ENCODE data around the gene KCNIP1.

- TF ChIP-seq, protein P1, sequence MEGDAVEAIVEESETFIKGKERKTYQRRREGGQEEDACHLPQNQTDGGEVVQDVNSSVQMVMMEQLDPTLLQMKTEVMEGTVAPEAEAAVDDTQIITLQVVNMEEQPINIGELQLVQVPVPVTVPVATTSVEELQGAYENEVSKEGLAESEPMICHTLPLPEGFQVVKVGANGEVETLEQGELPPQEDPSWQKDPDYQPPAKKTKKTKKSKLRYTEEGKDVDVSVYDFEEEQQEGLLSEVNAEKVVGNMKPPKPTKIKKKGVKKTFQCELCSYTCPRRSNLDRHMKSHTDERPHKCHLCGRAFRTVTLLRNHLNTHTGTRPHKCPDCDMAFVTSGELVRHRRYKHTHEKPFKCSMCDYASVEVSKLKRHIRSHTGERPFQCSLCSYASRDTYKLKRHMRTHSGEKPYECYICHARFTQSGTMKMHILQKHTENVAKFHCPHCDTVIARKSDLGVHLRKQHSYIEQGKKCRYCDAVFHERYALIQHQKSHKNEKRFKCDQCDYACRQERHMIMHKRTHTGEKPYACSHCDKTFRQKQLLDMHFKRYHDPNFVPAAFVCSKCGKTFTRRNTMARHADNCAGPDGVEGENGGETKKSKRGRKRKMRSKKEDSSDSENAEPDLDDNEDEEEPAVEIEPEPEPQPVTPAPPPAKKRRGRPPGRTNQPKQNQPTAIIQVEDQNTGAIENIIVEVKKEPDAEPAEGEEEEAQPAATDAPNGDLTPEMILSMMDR (IDR thresholded peaks at IDR 0.05; ENCODE audit: insufficient read depth, low read length, poor library complexity, severe bottlenecking), result no peak
- no peak for TF ChIP-seq EZH2phosphoT487 (conservative IDR thresholded peaks at IDR 0.05; ENCODE audit: low read length)
Observed at GRCh38 chr5:170732685-170733084, 228.9 kb downstream of the KCNIP1 start.

Data from SU-DHL-6 (cell line).